ENCODE data around the gene KRTAP6-2. TPM values are rescaled to one million over a fixed set of nuclear protein-coding genes. Genes with fewer than 3 reads are reported as not detected.

Gene KRTAP6-2
- total and polyA plus RNA-seq, 4 donors = not detected

- no peaks in the 10 kb centered on the region for H3K27me3 ChIP-seq (ENCODE audit: control insufficient read depth in 3 of 3, insufficient read depth in 3 of 3, low read length in 2 of 3)
- TF ChIP-seq CTCF (IDR thresholded peaks at IDR 0.05; ENCODE audit: control extremely low read depth, extremely low read depth) = no peak
- no peaks in the 10 kb centered on the region for H3K36me3 ChIP-seq (ENCODE audit: control insufficient read depth in 4 of 4, insufficient read depth in 4 of 4, low read length in 4 of 4)
Observed at GRCh38 chr21:30620080-30620479, 21.4 kb upstream of the KRTAP6-2 start.

GRCh38 chr21:30616125-30616524 lies 17.4 kb upstream of the KRTAP6-2 start, which contains the start of gene KRTAP20-1:
Gene KRTAP20-1, plus strand, starts transcription at chr21:30616425. Its CDS starts 30 bp downstream, at chr21:30616455.
- DNase-seq (no peak), ATAC-seq (ENCODE audit: insufficient read depth, low FRiP score) (no peak)
- H3K36me3 ChIP-seq (ENCODE audit: control insufficient read depth in 4 of 4, insufficient read depth in 4 of 4, low read length in 4 of 4) = no peaks in the 10 kb centered on the region
- H3K27me3 ChIP-seq (ENCODE audit: control insufficient read depth in 3 of 3, insufficient read depth in 3 of 3, low read length in 2 of 3) = no peaks in the 10 kb centered on the region
- no peak within 1 kb of the TSS for H3K4me3 ChIP-seq
- no peaks in the 10 kb centered on the region for H3K9me3 ChIP-seq (ENCODE audit: control insufficient read depth in 4 of 4, insufficient read depth in 3 of 4, low read length in 3 of 4)
- H3K9ac ChIP-seq (ENCODE audit: insufficient read depth in 1 of 2, low read length in 2 of 2) = no peak within 1 kb of the TSS
- 95% methylated on average over 2 of the region's 2 CpGs for WGBS, 2 donors
- H3K4me1 ChIP-seq (ENCODE audit: control insufficient read depth in 5 of 5, insufficient read depth in 5 of 5, low read length in 5 of 5) = no peaks in the 10 kb centered on the region
- H3K27ac ChIP-seq (ENCODE audit: low read depth in 1 of 2, low read length in 1 of 2) = no peak within 1 kb of the TSS
- TF ChIP-seq CTCF (IDR thresholded peaks at IDR 0.05; ENCODE audit: control extremely low read depth, extremely low read depth) = no peak

More at GRCh38 chr21:30620080-30620479, 21.4 kb upstream of the KRTAP6-2 start:
- Histone ChIP-seq H3K9ac (ENCODE audit: insufficient read depth in 1 of 2, low read length in 2 of 2) (no peak overlapping the region), H3K4me1 (ENCODE audit: control insufficient read depth in 5 of 5, insufficient read depth in 5 of 5, low read length in 5 of 5) (no peaks in the 10 kb centered on the region), H3K9me3 (ENCODE audit: control insufficient read depth in 4 of 4, insufficient read depth in 3 of 4, low read length in 3 of 4) (peaks cover 0 to 9% (median under 1%) of the 10 kb centered on the region in 4 donors), H3K4me3 (no peak overlapping the region), H3K27ac (ENCODE audit: low read depth in 1 of 2, low read length in 1 of 2) (no peak overlapping the region)
- ATAC-seq (ENCODE audit: insufficient read depth, low FRiP score) = no peak
- DNase-seq = no peak

- Histone ChIP-seq H3K27ac (ENCODE audit: low read depth in 1 of 2, low read length in 1 of 2) (no peak overlapping the region), H3K4me3 (no peak overlapping the region)
Observed at GRCh38 chr21:30615199-30615598, 16.5 kb upstream of the KRTAP6-2 start.

More at GRCh38 chr21:30615199-30615598, 16.5 kb upstream of the KRTAP6-2 start:
- ATAC-seq (ENCODE audit: insufficient read depth, low FRiP score) (no peak), DNase-seq (no peak)
- no peaks in the 10 kb centered on the region for H3K36me3 ChIP-seq (ENCODE audit: control insufficient read depth in 4 of 4, insufficient read depth in 4 of 4, low read length in 4 of 4)
- H3K4me1 ChIP-seq (ENCODE audit: control insufficient read depth in 5 of 5, insufficient read depth in 5 of 5, low read length in 5 of 5) = no peaks in the 10 kb centered on the region
- no peak overlapping the region for H3K9ac ChIP-seq (ENCODE audit: insufficient read depth in 1 of 2, low read length in 2 of 2)
- H3K27me3 ChIP-seq (ENCODE audit: control insufficient read depth in 3 of 3, insufficient read depth in 3 of 3, low read length in 2 of 3) = no peaks in the 10 kb centered on the region
- no peaks in the 10 kb centered on the region for H3K9me3 ChIP-seq (ENCODE audit: control insufficient read depth in 4 of 4, insufficient read depth in 3 of 4, low read length in 3 of 4)
- no peak for TF ChIP-seq CTCF (IDR thresholded peaks at IDR 0.05; ENCODE audit: control extremely low read depth, extremely low read depth)

Data from lung (tissue), 12 donors.